Measurements from ENCODE around the gene NR6A1. TPM values are rescaled to one million over a fixed set of nuclear protein-coding genes. Genes with fewer than 3 reads are reported as not detected.

NR6A1 gene
- total and polyA plus RNA-seq, 4 experiments from 2014 or later: 0.06 TPM; not detected in 3

- CTCF ChIA-PET (ENCODE audit: partially characterized antibody): interaction anchor here (1.2 kb wide), 1 partner anchor 24 kb away, joined by 3 read pairs; no protein-coding TSS in a partner anchor
Measured at GRCh38 chr9:124749284-124749683, 21.8 kb downstream of the NR6A1 start.

GRCh38 chr9:124747065-124747464, 24.0 kb downstream of the NR6A1 start:
- Mint-ChIP-seq H3K9me3 (no peaks in the 10 kb centered on the region), H3K4me1 (no peaks in the 10 kb centered on the region), H3K27ac (no peak overlapping the region), H3K27me3 (peaks cover 16 to 18% of the 10 kb centered on the region in 2 donors), H3K4me3 (no peak overlapping the region), H3K36me3 (no peaks in the 10 kb centered on the region)
- no peak for DNase-seq
- Histone ChIP-seq H3K27ac (ENCODE audit: low read depth, low read length) (no peak overlapping the region), H3K27me3 (ENCODE audit: insufficient read depth, low read length) (peaks cover 4% of the 10 kb centered on the region), H3K36me3 (ENCODE audit: insufficient read depth, low read length) (no peaks in the 10 kb centered on the region), H3K4me3 (ENCODE audit: low read length in 2 of 2) (no peak overlapping the region), H3K4me1 (ENCODE audit: insufficient read depth, low read length) (no peaks in the 10 kb centered on the region), H3K9me3 (ENCODE audit: control insufficient read depth in 1 of 2, low read length in 2 of 2) (no peaks in the 10 kb centered on the region)
- ChIA-PET POLR2A (ENCODE audit: partially characterized antibody) (no interaction called here), CTCF (ENCODE audit: partially characterized antibody) (no interaction called here)
- intact Hi-C loops (cut with micrococcal nuclease): no loop called here

More at GRCh38 chr9:124749284-124749683, 21.8 kb downstream of the NR6A1 start:
- Histone ChIP-seq H3K36me3 (ENCODE audit: insufficient read depth, low read length) (no peaks in the 10 kb centered on the region), H3K27me3 (ENCODE audit: insufficient read depth, low read length) (peaks cover 4% of the 10 kb centered on the region), H3K9me3 (ENCODE audit: control insufficient read depth in 1 of 2, low read length in 2 of 2) (no peaks in the 10 kb centered on the region), H3K4me3 (ENCODE audit: low read length in 2 of 2) (no peak overlapping the region), H3K4me1 (ENCODE audit: insufficient read depth, low read length) (no peaks in the 10 kb centered on the region), H3K27ac (ENCODE audit: low read depth, low read length) (no peak overlapping the region)
- DNase-seq: no peak
- Mint-ChIP-seq H3K4me1 (no peaks in the 10 kb centered on the region), H3K4me3 (no peak overlapping the region), H3K27ac (no peak overlapping the region), H3K27me3 (peaks cover 22 to 23% of the 10 kb centered on the region in 2 donors), H3K36me3 (no peaks in the 10 kb centered on the region), H3K9me3 (no peaks in the 10 kb centered on the region)
- intact Hi-C loops (cut with micrococcal nuclease): no loop called here
- POLR2A ChIA-PET (ENCODE audit: partially characterized antibody): no interaction called here

- H3K4me1 Mint-ChIP-seq: no peaks in the 10 kb centered on the region
- Histone ChIP-seq H3K4me1 (ENCODE audit: insufficient read depth, low read length) (no peaks in the 10 kb centered on the region), H3K4me3 (ENCODE audit: low read length in 2 of 2) (no peak overlapping the region), H3K36me3 (ENCODE audit: insufficient read depth, low read length) (no peaks in the 10 kb centered on the region), H3K27me3 (ENCODE audit: insufficient read depth, low read length) (no peaks in the 10 kb centered on the region), H3K9me3 (ENCODE audit: control insufficient read depth in 1 of 2, low read length in 2 of 2) (no peaks in the 10 kb centered on the region), H3K27ac (ENCODE audit: low read depth, low read length) (no peak overlapping the region)
- no peak for DNase-seq
- intact Hi-C loops (cut with micrococcal nuclease): no loop called here
- H3K9me3 Mint-ChIP-seq: no peaks in the 10 kb centered on the region
- CTCF ChIA-PET (ENCODE audit: partially characterized antibody): interaction anchor here (1.2 kb wide), 1 partner anchor 34 kb away, joined by 4 read pairs; no protein-coding TSS in a partner anchor
- POLR2A ChIA-PET (ENCODE audit: partially characterized antibody): no interaction called here
- H3K27me3 Mint-ChIP-seq: peaks cover 2 to 21% of the 10 kb centered on the region in 2 donors
- no peak overlapping the region for H3K27ac Mint-ChIP-seq
- H3K36me3 Mint-ChIP-seq: no peaks in the 10 kb centered on the region
- no peak overlapping the region for H3K4me3 Mint-ChIP-seq
Measured at GRCh38 chr9:124743686-124744348, 27.3 kb downstream of the NR6A1 start.

- CTCF ChIA-PET (ENCODE audit: partially characterized antibody): interaction anchor here (0.7 to 1.2 kb wide), 2 partner anchors 32 to 33 kb away, joined by 3 to 4 read pairs; no protein-coding TSS in a partner anchor
- Mint-ChIP-seq H3K36me3 (no peaks in the 10 kb centered on the region), H3K4me1 (no peaks in the 10 kb centered on the region), H3K4me3 (no peak overlapping the region), H3K27me3 (peaks cover 2 to 21% of the 10 kb centered on the region in 2 donors), H3K27ac (no peak overlapping the region), H3K9me3 (no peaks in the 10 kb centered on the region)
- intact Hi-C loops (cut with micrococcal nuclease): no loop called here
- Histone ChIP-seq H3K27me3 (ENCODE audit: insufficient read depth, low read length) (no peaks in the 10 kb centered on the region), H3K27ac (ENCODE audit: low read depth, low read length) (no peak overlapping the region), H3K9me3 (ENCODE audit: control insufficient read depth in 1 of 2, low read length in 2 of 2) (no peaks in the 10 kb centered on the region), H3K4me1 (ENCODE audit: insufficient read depth, low read length) (no peaks in the 10 kb centered on the region), H3K36me3 (ENCODE audit: insufficient read depth, low read length) (no peaks in the 10 kb centered on the region), H3K4me3 (ENCODE audit: low read length in 2 of 2) (no peak overlapping the region)
- POLR2A ChIA-PET (ENCODE audit: partially characterized antibody): no interaction called here
- DNase-seq: no peak
Measured at GRCh38 chr9:124742940-124743339, 28.2 kb downstream of the NR6A1 start.

GRCh38 chr9:124741662-124742061, 29.4 kb downstream of the NR6A1 start:
- Histone ChIP-seq H3K9me3 (ENCODE audit: control insufficient read depth in 1 of 2, low read length in 2 of 2) (no peaks in the 10 kb centered on the region), H3K4me3 (ENCODE audit: low read length in 2 of 2) (no peak overlapping the region), H3K36me3 (ENCODE audit: insufficient read depth, low read length) (no peaks in the 10 kb centered on the region), H3K27ac (ENCODE audit: low read depth, low read length) (no peak overlapping the region), H3K4me1 (ENCODE audit: insufficient read depth, low read length) (no peaks in the 10 kb centered on the region), H3K27me3 (ENCODE audit: insufficient read depth, low read length) (no peaks in the 10 kb centered on the region)
- Mint-ChIP-seq H3K4me1 (no peaks in the 10 kb centered on the region), H3K27ac (no peak overlapping the region), H3K36me3 (no peaks in the 10 kb centered on the region), H3K9me3 (no peaks in the 10 kb centered on the region), H3K4me3 (no peak overlapping the region), H3K27me3 (peaks cover 0 to 17% of the 10 kb centered on the region in 2 donors)
- intact Hi-C loops (cut with micrococcal nuclease): no loop called here
- DNase-seq: no peak
- POLR2A ChIA-PET (ENCODE audit: partially characterized antibody): no interaction called here
- CTCF ChIA-PET (ENCODE audit: partially characterized antibody): no interaction called here

GRCh38 chr9:124741149-124741548, 30.0 kb downstream of the NR6A1 start:
- DNase-seq: no peak
- H3K27ac ChIP-seq (ENCODE audit: low read depth, low read length): no peak overlapping the region
- Mint-ChIP-seq H3K27ac (no peak overlapping the region), H3K36me3 (no peaks in the 10 kb centered on the region), H3K4me1 (no peaks in the 10 kb centered on the region), H3K9me3 (no peaks in the 10 kb centered on the region), H3K4me3 (no peak overlapping the region), H3K27me3 (peaks cover 0 to 17% of the 10 kb centered on the region in 2 donors)
- no peaks in the 10 kb centered on the region for H3K4me1 ChIP-seq (ENCODE audit: insufficient read depth, low read length)
- H3K36me3 ChIP-seq (ENCODE audit: insufficient read depth, low read length): no peaks in the 10 kb centered on the region
- intact Hi-C loops (cut with micrococcal nuclease): no loop called here
- H3K4me3 ChIP-seq (ENCODE audit: low read length in 2 of 2): no peak overlapping the region
- ChIA-PET POLR2A (ENCODE audit: partially characterized antibody) (no interaction called here), CTCF (ENCODE audit: partially characterized antibody) (no interaction called here)
- no peaks in the 10 kb centered on the region for H3K27me3 ChIP-seq (ENCODE audit: insufficient read depth, low read length)
- no peaks in the 10 kb centered on the region for H3K9me3 ChIP-seq (ENCODE audit: control insufficient read depth in 1 of 2, low read length in 2 of 2)

- CTCF ChIA-PET (ENCODE audit: partially characterized antibody): interaction anchor here (0.9 kb wide), 1 partner anchor 9 kb away, joined by 3 read pairs; no protein-coding TSS in a partner anchor
- POLR2A ChIA-PET (ENCODE audit: partially characterized antibody): no interaction called here
- Mint-ChIP-seq H3K36me3 (no peaks in the 10 kb centered on the region), H3K4me3 (no peak overlapping the region), H3K27me3 (peaks cover 0 to 14% of the 10 kb centered on the region in 2 donors), H3K27ac (no peak overlapping the region), H3K4me1 (no peaks in the 10 kb centered on the region), H3K9me3 (no peaks in the 10 kb centered on the region)
- no peak overlapping the region for H3K4me3 ChIP-seq (ENCODE audit: low read length in 2 of 2)
- H3K27me3 ChIP-seq (ENCODE audit: insufficient read depth, low read length): no peaks in the 10 kb centered on the region
- H3K27ac ChIP-seq (ENCODE audit: low read depth, low read length): no peak overlapping the region
- H3K36me3 ChIP-seq (ENCODE audit: insufficient read depth, low read length): no peaks in the 10 kb centered on the region
- H3K9me3 ChIP-seq (ENCODE audit: control insufficient read depth in 1 of 2, low read length in 2 of 2): no peaks in the 10 kb centered on the region
- no peaks in the 10 kb centered on the region for H3K4me1 ChIP-seq (ENCODE audit: insufficient read depth, low read length)
- no peak for DNase-seq
- intact Hi-C loops (cut with micrococcal nuclease): no loop called here
Measured at GRCh38 chr9:124739360-124739759, 31.8 kb downstream of the NR6A1 start.
